Measurements from ENCODE around the gene LPAR1.

LPAR1 gene

DNA sequence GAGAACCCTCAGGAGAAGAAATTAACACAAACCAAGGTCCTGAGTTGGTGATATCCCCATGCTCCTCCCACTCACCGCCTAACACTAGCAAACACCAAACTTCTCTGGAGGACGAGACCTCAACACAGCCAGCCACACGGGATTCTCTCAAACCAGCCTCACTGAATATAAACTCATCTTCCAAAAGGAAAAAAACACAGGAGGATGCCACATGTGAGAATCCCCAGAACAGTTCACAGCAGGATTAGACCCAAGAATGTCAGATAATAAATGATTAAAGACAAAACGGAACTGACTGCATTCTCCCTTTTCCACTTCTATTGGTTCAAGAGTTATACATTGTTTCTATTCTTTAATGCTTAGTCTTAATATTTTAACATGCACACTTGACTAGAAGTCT is 89.2 kb downstream of the LPAR1 start:
- no peak for DNase-seq

DNA sequence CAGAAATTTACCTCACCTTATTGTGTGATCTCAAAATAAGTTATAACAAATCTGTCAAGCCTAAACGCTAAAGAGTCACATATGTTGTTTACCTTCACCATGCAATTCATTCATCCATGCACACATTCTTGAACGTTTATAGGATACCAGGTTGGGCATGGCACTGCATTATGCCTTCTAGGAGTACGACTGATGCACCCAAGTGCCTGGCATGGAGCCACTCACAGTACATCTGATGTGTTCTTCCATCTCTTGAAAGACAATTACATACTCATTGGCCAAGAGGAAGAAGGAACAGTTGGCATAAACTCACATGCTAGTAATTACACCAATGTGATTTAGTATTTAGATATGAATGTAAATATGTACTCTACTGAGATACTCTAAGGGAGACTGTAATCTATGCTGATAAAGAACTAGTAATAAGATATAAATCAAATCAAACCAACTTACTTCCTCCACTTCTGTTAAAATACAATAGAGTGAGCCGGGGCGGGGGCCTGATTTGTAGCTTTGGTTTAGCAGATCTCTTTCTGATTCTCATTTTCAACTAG is 90.7 kb downstream of the LPAR1 start:
- DNase-seq = no peak

- no peak for DNase-seq
Observed at GRCh38 chr9:110942522-110942921, 95.7 kb downstream of the LPAR1 start.

DNA sequence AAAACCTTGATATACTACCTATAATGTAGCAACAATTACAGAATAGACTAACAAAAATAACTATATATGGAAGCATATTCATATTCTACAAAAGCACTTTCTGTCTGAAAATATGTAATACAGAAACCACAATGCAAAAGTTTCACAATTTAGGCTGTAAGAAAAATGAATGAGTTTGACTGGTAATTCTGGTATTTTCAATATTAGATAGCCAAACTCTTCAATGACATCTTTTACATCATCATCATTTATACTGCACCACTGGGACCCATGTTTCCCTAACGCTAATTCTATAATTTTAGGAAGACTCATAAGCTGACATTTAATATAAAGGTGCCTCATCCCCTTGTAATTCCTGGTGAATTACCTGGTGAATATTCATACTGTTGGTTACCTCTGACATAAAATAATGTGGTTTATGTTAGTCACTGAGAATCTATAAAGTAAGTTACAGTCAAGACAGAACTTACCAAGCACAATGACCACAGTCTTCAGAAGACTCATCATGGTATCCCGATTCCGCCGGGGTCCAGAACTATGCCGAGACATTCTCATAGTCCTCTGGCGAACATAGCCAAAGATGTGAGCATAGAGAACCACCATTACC is 97.2 kb downstream of the LPAR1 start:
- DNase-seq = no peak

GRCh38 chr9:110939573-110939972 is 98.7 kb downstream of the LPAR1 start:
- no peak for DNase-seq

DNA sequence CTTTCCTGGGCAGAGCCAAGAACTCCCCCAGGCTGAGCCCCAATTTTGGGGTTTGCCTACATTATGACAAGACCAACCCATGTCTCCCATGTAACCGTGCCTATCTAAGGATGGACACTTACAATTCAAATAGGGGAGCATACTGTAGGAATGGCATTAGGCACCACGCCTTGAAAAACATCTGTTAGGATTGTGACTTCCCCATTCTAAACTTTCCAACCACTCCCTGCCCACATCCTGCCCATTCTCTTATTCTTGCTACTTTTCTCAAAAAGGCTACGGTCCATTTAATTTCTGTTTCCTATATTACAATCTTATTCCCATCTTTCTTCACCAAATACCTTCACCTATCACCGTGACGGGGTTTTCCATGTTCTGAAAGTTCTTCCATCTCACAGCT is 99.2 kb downstream of the LPAR1 start:
- no peak for DNase-seq

DNA sequence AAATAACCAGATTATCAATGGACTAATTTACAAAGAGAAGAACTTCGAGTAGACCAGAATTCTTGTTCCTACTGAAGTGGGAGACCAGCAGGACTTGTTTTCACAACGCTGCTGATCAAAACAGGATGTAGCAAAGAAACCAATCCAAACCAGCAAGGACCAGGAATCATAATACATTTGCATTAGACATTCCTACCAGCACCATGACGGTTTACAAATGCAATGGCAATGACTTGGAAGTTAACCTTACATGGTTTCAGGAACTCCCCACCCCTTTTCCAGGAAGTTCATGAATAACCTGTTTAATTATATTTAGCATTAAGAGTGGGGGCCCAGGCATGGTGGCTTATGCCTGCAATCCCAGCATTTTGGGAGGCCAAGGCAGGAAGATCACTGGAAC is 100.0 kb downstream of the LPAR1 start:
- no peak for DNase-seq

- DNase-seq = no peak
Observed at GRCh38 chr9:110936719-110937452, 101.4 kb downstream of the LPAR1 start.

DNA sequence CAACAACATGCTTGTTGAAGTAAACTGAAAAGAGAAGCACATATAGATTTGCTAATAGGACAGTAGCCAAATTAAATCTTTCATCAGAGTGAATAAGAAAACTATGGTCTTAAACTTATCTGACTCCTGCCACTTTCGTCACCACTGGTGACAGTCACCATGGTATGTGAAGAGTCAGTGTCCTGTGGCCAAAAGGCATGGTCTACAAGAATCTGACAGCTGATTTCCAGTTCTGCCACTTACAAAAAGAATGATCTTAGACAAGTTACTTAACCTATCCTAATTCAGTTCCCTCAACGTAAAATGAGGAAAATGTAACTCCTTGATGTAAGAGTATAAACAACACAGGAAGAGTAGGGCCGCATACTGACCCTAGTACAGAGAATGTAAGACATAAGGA is 102.0 kb downstream of the LPAR1 start:
- no peak for DNase-seq

GRCh38 chr9:110935829-110936228 is 102.4 kb downstream of the LPAR1 start:
- no peak for DNase-seq

GRCh38 chr9:110933350-110934001 is 104.8 kb downstream of the LPAR1 start:
- no peak for DNase-seq

DNA sequence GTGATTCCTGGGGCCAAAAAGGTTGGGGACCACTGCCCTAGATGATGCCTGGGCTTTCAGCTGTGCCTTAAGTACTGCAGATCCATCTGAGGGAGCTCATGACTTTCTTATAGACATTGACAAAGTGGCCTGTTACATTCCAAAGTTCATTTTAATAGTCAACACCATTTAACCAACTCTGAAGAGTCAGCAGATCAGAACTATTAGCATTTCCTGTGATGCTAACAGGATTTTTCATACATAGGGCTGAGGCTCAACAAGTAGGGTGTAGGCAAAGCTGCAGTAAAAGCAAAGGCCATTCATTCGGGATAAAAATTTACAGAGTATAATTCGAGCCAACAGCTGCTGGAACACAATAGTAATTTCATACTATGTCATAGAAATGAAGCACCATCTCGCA is 105.4 kb downstream of the LPAR1 start:
- DNase-seq = no peak

DNA sequence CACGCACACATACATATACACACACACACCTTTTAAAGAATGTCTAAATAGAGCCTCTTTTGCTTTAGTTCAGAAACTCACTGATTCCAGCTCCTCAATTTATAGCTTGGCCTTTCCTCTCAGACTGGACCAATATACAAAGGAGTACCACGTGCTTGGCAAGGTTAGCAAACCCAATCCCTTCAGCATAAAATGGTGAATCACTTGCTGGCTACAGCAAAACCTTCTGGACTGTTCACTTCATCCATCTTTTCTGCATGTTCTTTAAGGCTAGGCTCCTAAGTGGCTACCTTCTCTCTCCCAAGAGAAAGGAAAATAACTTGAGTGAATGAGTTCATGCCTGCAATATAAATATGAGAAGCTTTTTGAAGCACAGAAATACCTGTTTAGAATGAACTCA is 109.7 kb downstream of the LPAR1 start:
- no peak for DNase-seq

- DNase-seq = no peak
Observed at GRCh38 chr9:110926828-110927487, 111.3 kb downstream of the LPAR1 start.

- no peak for DNase-seq
Observed at GRCh38 chr9:110923601-110924000, 114.7 kb downstream of the LPAR1 start.

GRCh38 chr9:110922145-110922544 is 116.1 kb downstream of the LPAR1 start:
- no peak for DNase-seq

DNA sequence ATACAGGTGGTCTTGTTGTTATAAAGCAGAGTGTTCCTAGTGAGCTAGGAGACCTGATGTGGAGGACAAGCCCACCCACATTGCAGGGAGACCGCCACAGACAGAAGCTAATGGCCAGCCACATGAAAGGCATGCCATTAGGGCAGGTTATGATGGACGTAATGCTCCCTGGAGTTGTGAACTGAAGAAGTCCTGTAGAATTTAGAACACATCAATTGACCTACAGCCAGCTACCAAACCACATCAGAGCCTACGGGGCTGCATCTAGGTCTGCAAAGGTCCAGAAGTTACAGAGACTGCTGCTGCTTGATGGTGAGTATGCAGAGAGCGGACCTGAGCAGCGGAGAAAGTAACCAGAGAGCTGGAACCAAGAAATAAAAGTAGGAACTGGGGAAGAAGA is 116.6 kb downstream of the LPAR1 start:
- DNase-seq = no peak

DNA sequence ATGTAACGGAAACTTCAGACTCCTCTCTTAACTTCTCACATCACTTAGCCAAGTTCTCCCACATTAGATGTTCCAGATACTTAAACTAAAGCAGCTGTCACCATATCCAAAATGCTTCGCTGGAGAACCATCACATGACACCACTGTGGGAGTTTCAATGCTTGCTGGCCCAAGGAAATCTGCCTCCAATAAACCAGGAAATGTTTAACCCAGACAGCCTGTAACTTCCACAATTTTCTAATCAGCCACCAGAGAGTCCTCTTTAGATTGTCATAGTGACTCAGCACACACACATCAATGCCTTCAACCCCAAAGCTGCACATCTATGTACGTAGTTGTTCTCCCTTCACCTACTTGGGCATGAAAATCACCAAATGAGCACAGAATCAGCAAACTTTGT is 118.7 kb downstream of the LPAR1 start:
- DNase-seq = no peak

- DNase-seq = no peak
Observed at GRCh38 chr9:110919050-110919435, 119.2 kb downstream of the LPAR1 start.

DNA sequence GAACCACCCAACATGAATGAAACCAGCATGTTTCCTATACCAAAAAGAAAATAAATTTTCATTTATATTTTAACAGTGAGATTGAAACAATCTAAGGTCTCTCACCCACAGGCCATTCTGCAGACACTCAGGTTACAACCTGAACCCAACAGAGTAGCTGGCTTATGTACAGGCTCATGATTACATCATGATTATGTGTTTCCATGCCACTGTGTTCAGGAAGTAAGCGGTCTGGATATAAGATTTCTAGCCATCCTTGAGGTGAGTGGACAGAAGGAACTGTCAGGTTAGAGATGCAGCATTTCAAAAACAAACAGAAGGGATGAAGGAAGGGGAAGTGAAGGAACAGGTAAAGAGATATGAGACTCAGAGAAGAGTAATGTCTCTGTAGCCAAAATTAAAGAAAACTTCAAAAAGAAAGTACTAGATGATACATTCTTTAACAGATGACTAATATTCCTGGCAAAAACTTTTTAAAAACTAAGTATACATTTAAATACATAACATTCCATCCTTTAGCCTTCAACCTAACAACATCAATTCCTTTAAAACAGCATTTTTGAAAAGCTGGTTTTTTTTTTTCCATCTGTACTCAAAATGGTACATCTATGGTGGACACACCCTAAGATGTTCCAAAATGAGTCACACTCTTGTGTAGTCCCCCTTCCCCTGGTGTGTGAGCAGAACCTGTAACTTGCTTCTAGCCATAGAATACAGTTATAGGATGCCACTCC is 119.8 kb downstream of the LPAR1 start:
- no peak for DNase-seq

- no peak for DNase-seq
Observed at GRCh38 chr9:110916403-110916802, 121.9 kb downstream of the LPAR1 start.

GRCh38 chr9:110912419-110913291 is 125.6 kb downstream of the LPAR1 start:
- DNase-seq = no peak

All from NCI-H748 treated with DMSO at 0.1 percent for 48 hours (cell line).